ENCODE data around the gene INTS1. TPM values are rescaled to one million over a fixed set of nuclear protein-coding genes. Genes with fewer than 3 reads are reported as not detected.

INTS1 gene
- 10 to 100 TPM; 91.0 to 91.5 TPM for total RNA-seq
- 42.2 TPM for polyA plus RNA-seq (2013, experiment 1 of 2)
- 57.1 TPM for polyA plus RNA-seq (2013, experiment 2 of 2)
- total RNA-seq = 82.1 to 238 (median 179) reads per million in 172 experiments

- peaks cover 4% of the 10 kb centered on the region for H3K27me3 Mint-ChIP-seq
- H3K36me3 ChIP-seq (ENCODE audit: insufficient read depth, low read length) = peaks cover 33% of the 10 kb centered on the region
- TF ChIP-seq CTCF (IDR thresholded peaks at IDR 0.05) = peak; percentile 87
- H3K9me3 ChIP-seq (ENCODE audit: control insufficient read depth in 1 of 2, insufficient read depth in 1 of 2, low read length in 2 of 2) = no peaks in the 10 kb centered on the region
- H3K4me1 Mint-ChIP-seq (ENCODE audit: low read depth) = peaks cover 31% of the 10 kb centered on the region
- ATAC-seq (ENCODE audit: poor library complexity) (peak; percentile 83), DNase-seq (peak; percentile 82 to 94 (median 87))
- POLR2A ChIA-PET = interaction anchor here (1.4 kb wide), 1 partner anchor 30 kb away, joined by 3 read pairs; no protein-coding TSS in a partner anchor
- peaks cover 36% of the 10 kb centered on the region for H3K36me3 Mint-ChIP-seq (ENCODE audit: low read depth)
- peak within 1 kb of the TSS; percentile 71 for H3K27ac Mint-ChIP-seq
- intact Hi-C loops (cut with DNase I, micrococcal nuclease) = loop anchor here in 1 of 2 experiments (1.0 to 10.0 kb wide), 2 partner anchors 65 to 741 kb away; partner anchors contain the start of genes MRM2 and NUDT1
- no peaks in the 10 kb centered on the region for H3K27me3 ChIP-seq (ENCODE audit: control insufficient read depth in 1 of 2, insufficient read depth in 2 of 2, low read length in 2 of 2)
- no peaks in the 10 kb centered on the region for H3K9me3 Mint-ChIP-seq
- H3K4me3 ChIP-seq (ENCODE audit: low read length) = peak within 1 kb of the TSS; percentile 74
- CTCF ChIA-PET = interaction anchor here (1.0 to 1.5 kb wide), 4 partner anchors 30 to 66 kb away, joined by 3 read pairs; no protein-coding TSS in a partner anchor
- H3K4me3 Mint-ChIP-seq = peak within 1 kb of the TSS; percentile 90
- peak within 1 kb of the TSS in 1 of 2 donors; percentile 29 for H3K27ac ChIP-seq (ENCODE audit: low read depth in 1 of 2, low read length in 2 of 2)
- peaks cover 60% of the 10 kb centered on the region for H3K4me1 ChIP-seq (ENCODE audit: insufficient read depth, low read length)
These were observed at the start of gene INTS1 for GRCh38 chr7:1503816-1504775. TSS of gene INTS1 (minus strand) at chr7:1504389. CDS start at chr7:1503960, 429 bp downstream.

- POLR2A ChIA-PET = no interaction called here
- no peaks in the 10 kb centered on the region for H3K4me1 Mint-ChIP-seq (ENCODE audit: low read depth)
- H3K27ac Mint-ChIP-seq = no peak overlapping the region
These were observed 49.5 kb upstream of the INTS1 start for GRCh38 chr7:1553512-1554210.

More at GRCh38 chr7:1553512-1554210, 49.5 kb upstream of the INTS1 start:
- CTCF ChIA-PET = interaction anchor here (1.3 kb wide), 1 partner anchor 50 kb away, joined by 3 read pairs; no protein-coding TSS in a partner anchor
- DNase-seq = no peak
- Histone ChIP-seq H3K4me1 (ENCODE audit: insufficient read depth, low read length) (peaks cover 6% of the 10 kb centered on the region), H3K9me3 (ENCODE audit: control insufficient read depth in 1 of 2, insufficient read depth in 1 of 2, low read length in 2 of 2) (no peaks in the 10 kb centered on the region), H3K27me3 (ENCODE audit: control insufficient read depth in 1 of 2, insufficient read depth in 2 of 2, low read length in 2 of 2) (no peaks in the 10 kb centered on the region), H3K4me3 (ENCODE audit: low read length) (no peak overlapping the region), H3K27ac (ENCODE audit: low read depth in 1 of 2, low read length in 2 of 2) (no peak overlapping the region), H3K36me3 (ENCODE audit: insufficient read depth, low read length) (no peaks in the 10 kb centered on the region)
- TF ChIP-seq CTCF (IDR thresholded peaks at IDR 0.05) = no peak
- intact Hi-C loops (cut with DNase I, micrococcal nuclease) = no loop called here
- no peak for ATAC-seq (ENCODE audit: poor library complexity)
- no peaks in the 10 kb centered on the region for H3K9me3 Mint-ChIP-seq
- no peaks in the 10 kb centered on the region for H3K36me3 Mint-ChIP-seq (ENCODE audit: low read depth)
- no peak overlapping the region for H3K4me3 Mint-ChIP-seq
- H3K27me3 Mint-ChIP-seq = no peaks in the 10 kb centered on the region
